Endothelial cell of umbilical vein (primary cell): ENCODE measurements around the gene EEFSEC. TPM values are rescaled to one million over a fixed set of nuclear protein-coding genes. Genes with fewer than 3 reads are reported as not detected.

ENCODE experiments used
- BruUV-seq: library from RNA; stranded (reverse); fragments of 400-500 nt; replicated peaks from 2 replicates; lab custom pipeline; 2021; lab: Mats Ljungman, UMichigan
- CTCF ChIA-PET: fragments of 300-600, 350-600 bp; sonication (Branson Sonifier 250); formaldehyde crosslinking; loops from one replicate; lab custom pipeline; 2021; ENCODE audit warnings: antibody characterized with exemption, inconsistent platforms; lab: Charles Lee
- POLR2A ChIA-PET: fragments of 300-600, 350-600 bp; sonication (Branson Sonifier 250); formaldehyde crosslinking; loops from one replicate; lab custom pipeline; 2021; ENCODE audit warnings: antibody characterized with exemption, inconsistent platforms; lab: Charles Lee
- DNase-seq: peaks from one replicate; pipeline ENCODE4 v3.0.0-alpha.2; 2011; ENCODE audit warnings: low read depth, low spot score
- FAIRE-seq: peaks from 2 replicates; lab custom pipeline; 2011; peaks lifted over from hg19 to GRCh38; lab: Jason Lieb, UNC
- H2AFZ ChIP-seq: 2 replicates; pipeline ENCODE4 v1.6.0; 2012; ENCODE audit warnings: low read depth, low read length, control low read depth, inconsistent platforms
- H3K27ac ChIP-seq: 2 replicates; pipeline ENCODE4 v1.5.1; 2011; ENCODE audit warnings: low read depth, mild to moderate bottlenecking, control low read depth, low read length, moderate library complexity; ENCODE audit not compliant: insufficient read depth
- H3K27me3 ChIP-seq, 2 experiments: 2 replicates each; pipeline versions ENCODE4 v1.6.0 to v1.6.1; 2011; ENCODE audit warnings: low read length in 2 of 2, mixed read lengths in 1 of 2; ENCODE audit not compliant: control insufficient read depth in 2 of 2, insufficient read depth in 2 of 2
- H3K36me3 ChIP-seq, 2 experiments: 2 replicates in 1 of 2; 3 replicates in 1 of 2; pipeline ENCODE4 v1.5.1; 2011; ENCODE audit warnings: low read length in 2 of 2, mild to moderate bottlenecking in 1 of 2, moderate library complexity in 1 of 2; ENCODE audit not compliant: control insufficient read depth in 2 of 2, insufficient read depth in 2 of 2; ENCODE audit errors: extremely low read depth in 1 of 2
- H3K4me1 ChIP-seq: 3 replicates; pipeline ENCODE4 v1.5.1; 2011; ENCODE audit warnings: mild to moderate bottlenecking, low read length; ENCODE audit not compliant: control insufficient read depth, insufficient read depth; ENCODE audit errors: extremely low read depth
- H3K4me2 ChIP-seq: 2 replicates; pipeline ENCODE4 v1.6.1; 2011; ENCODE audit warnings: low read length, control low read depth, mixed read lengths; ENCODE audit not compliant: insufficient read depth
- H3K4me3 ChIP-seq, 3 experiments: fragments of 200-600 bp in 1 of 3; sonication (generic), shearing (Covaris generic) in 1 of 3; replicated peaks in 1 of 3; 2 replicates each; pipeline ENCODE4 v1.5.1; 2011 to 2016; ENCODE audit warnings: control low read depth in 3 of 3, low read length in 3 of 3, mild to moderate bottlenecking in 2 of 3, inconsistent platforms in 1 of 3, low read depth in 1 of 3, moderate library complexity in 1 of 3; ENCODE audit not compliant: insufficient read depth in 1 of 3
- H3K79me2 ChIP-seq: 2 replicates; pipeline ENCODE4 v1.6.0; 2012; ENCODE audit warnings: low read length, inconsistent platforms; ENCODE audit not compliant: control insufficient read depth, insufficient read depth
- H3K9ac ChIP-seq: replicated peaks from 2 replicates; pipeline ENCODE3; 2011; ENCODE audit warnings: low read length, control low read depth; ENCODE audit not compliant: insufficient read depth; ENCODE audit errors: extremely low read depth
- H3K9me1 ChIP-seq: replicated peaks from 3 replicates; pipeline ENCODE4 v1.6.0; 2011; ENCODE audit warnings: mild to moderate bottlenecking, low read length; ENCODE audit not compliant: control insufficient read depth, insufficient read depth; ENCODE audit errors: extremely low read depth
- H3K9me3 ChIP-seq: replicated peaks from 2 replicates; pipeline ENCODE4 v1.5.1; 2012; ENCODE audit warnings: low read length, inconsistent platforms; ENCODE audit not compliant: control insufficient read depth, insufficient read depth
- H4K20me1 ChIP-seq: replicated peaks from 2 replicates; pipeline ENCODE3; 2011; ENCODE audit warnings: mild to moderate bottlenecking, low read length; ENCODE audit not compliant: control insufficient read depth, insufficient read depth; ENCODE audit errors: extremely low read depth
- CTCF ChIP-seq, 2 donors: IDR thresholded peaks; 1 replicate in 1 of 2; 2 replicates in 1 of 2; pipeline ENCODE4 v1.5.1; 2011; ENCODE audit warnings: low read length in 2 of 2, mild to moderate bottlenecking in 2 of 2, moderate library complexity in 2 of 2, control low read depth in 1 of 2, inconsistent platforms in 1 of 2, low read depth in 1 of 2; ENCODE audit not compliant: insufficient read depth in 1 of 2; ENCODE audit errors: extremely low read depth in 1 of 2
- EZH2 ChIP-seq: IDR thresholded peaks from 2 replicates; pipeline ENCODE4 v1.6.1; 2012; ENCODE audit warnings: borderline replicate concordance, low read depth, mild to moderate bottlenecking, moderate library complexity, low read length, inconsistent platforms; ENCODE audit not compliant: severe bottlenecking
- FOS ChIP-seq: IDR thresholded peaks from 2 replicates; pipeline ENCODE4 v1.6.1; 2011; ENCODE audit warnings: mild to moderate bottlenecking, low read length, moderate library complexity, borderline replicate concordance; ENCODE audit not compliant: insufficient read depth
- GATA2 ChIP-seq: IDR thresholded peaks from 2 replicates; pipeline ENCODE4 v1.7.0; 2011; ENCODE audit warnings: low read depth, mild to moderate bottlenecking, moderate library complexity, mixed read lengths, low read length; ENCODE audit not compliant: insufficient read length, insufficient read depth
- JUN ChIP-seq: IDR thresholded peaks from 2 replicates; pipeline ENCODE4 v1.6.1; 2011; ENCODE audit warnings: borderline replicate concordance, low read depth; ENCODE audit not compliant: insufficient read length, insufficient read depth
- MAX ChIP-seq: IDR thresholded peaks from 2 replicates; pipeline ENCODE4 v1.6.1; 2011; ENCODE audit not compliant: insufficient read depth, insufficient read length
- MYC ChIP-seq: IDR thresholded peaks from one replicate; pipeline ENCODE4 v1.6.1; 2011; ENCODE audit warnings: mild to moderate bottlenecking, low read depth, low read length
- POLR2A ChIP-seq: IDR thresholded peaks from 2 replicates; pipeline ENCODE4 v1.6.1; 2012; ENCODE audit warnings: low read depth, mild to moderate bottlenecking, control low read depth, low read length
- POLR2AphosphoS5 ChIP-seq: IDR thresholded peaks from 2 replicates; pipeline ENCODE4 v1.6.1; 2012; ENCODE audit warnings: low read depth, mild to moderate bottlenecking, control low read depth, low read length, moderate library complexity; ENCODE audit not compliant: insufficient read depth
- dilution Hi-C: fragments of 300-500 bp; cut with MboI; formaldehyde crosslinking; loops from one replicate; pipeline ENCODE4 v1.15.0; 2019; ENCODE audit warnings: low sequenced_read_pairs; ENCODE audit not compliant: extremely low pct_ligation_motif_present
- intact Hi-C: fragments of 100-400 bp; cut with micrococcal nuclease; formaldehyde crosslinking; loops from one replicate; pipeline ENCODE4 v1.10.0; 2022
- polyA plus RNA-seq, 4 experiments: library from polyadenylated mRNA; depleted of rRNA in 3 of 4; stranded (reverse) in 3 of 4; unstranded in 1 of 4; fragments of >200 nt; gene quantifications; 2 replicates each; pipeline versions ENCODE4 v1.2.1 to v1.2.3, GENCODE V29; 2011 to 2012; ENCODE audit warnings: missing spikeins in 1 of 4
- total RNA-seq: library from RNA; stranded (reverse); gene quantifications from 2 replicates; pipeline ENCODE4 v1.2.3, GENCODE V29; 2021

Gene EEFSEC
- total and polyA plus RNA-seq, 2 donors (not counting 3 experiments of a cell fraction or from before 2014, with no cell fraction given): 13.1 to 14.5 TPM

GRCh38 chr3:128267541-128267940, 114.3 kb downstream of the EEFSEC start:
- no TSS peak for BruUV-seq
- intact Hi-C loops: no loop called here
- POLR2A ChIA-PET: no interaction called here
- no peaks in the 10 kb centered on the region for H4K20me1 ChIP-seq
- no peak overlapping the region for H3K27ac ChIP-seq
- no peak overlapping the region for H3K4me3 ChIP-seq
- no peak overlapping the region for H3K4me2 ChIP-seq
- H3K36me3 ChIP-seq: no peaks in the 10 kb centered on the region
- no peak overlapping the region for H2AFZ ChIP-seq
- no peaks in the 10 kb centered on the region for H3K27me3 ChIP-seq
- DNase-seq (no peak), FAIRE-seq (peak; percentile 37)
- no peaks in the 10 kb centered on the region for H3K9me1 ChIP-seq
- dilution Hi-C loops: no loop called here
- H3K9me3 ChIP-seq: no peaks in the 10 kb centered on the region
- no peaks in the 10 kb centered on the region for H3K79me2 ChIP-seq
- CTCF ChIA-PET: no interaction called here
- peaks cover 3% of the 10 kb centered on the region for H3K4me1 ChIP-seq
- TF ChIP-seq POLR2A (no peak), CTCF (IDR thresholded peaks at IDR 0.05; ENCODE audit: extremely low read depth in 1 of 2, insufficient read depth in 1 of 2, low read depth in 1 of 2, low read length in 2 of 2) (no peak), JUN (no peak), EZH2 (no peak), MYC (no peak)
- H3K9ac ChIP-seq: no peak overlapping the region

GRCh38 chr3:128269006-128269775, 115.9 kb downstream of the EEFSEC start:
- Histone ChIP-seq H3K4me3 (no peak overlapping the region), H3K27ac (no peak overlapping the region), H3K36me3 (no peaks in the 10 kb centered on the region), H3K9ac (no peak overlapping the region), H4K20me1 (no peaks in the 10 kb centered on the region), H3K9me1 (no peaks in the 10 kb centered on the region), H3K79me2 (no peaks in the 10 kb centered on the region), H3K27me3 (no peaks in the 10 kb centered on the region), H2AFZ (no peak overlapping the region), H3K4me1 (peaks cover 3% of the 10 kb centered on the region), H3K4me2 (no peak overlapping the region), H3K9me3 (no peaks in the 10 kb centered on the region)
- dilution Hi-C loops: no loop called here
- ChIA-PET CTCF (interaction anchor here (2.2 kb wide), 1 partner anchor 10 kb away, joined by 6 read pairs; no protein-coding TSS in a partner anchor), POLR2A (no interaction called here)
- no TSS peak for BruUV-seq
- DNase-seq (no peak), FAIRE-seq (no peak)
- TF ChIP-seq POLR2AphosphoS5 (no peak), CTCF (IDR thresholded peaks at IDR 0.05; ENCODE audit: extremely low read depth in 1 of 2, insufficient read depth in 1 of 2, low read depth in 1 of 2, low read length in 2 of 2) (no peak), JUN (no peak), FOS (no peak), POLR2A (no peak), MAX (no peak), EZH2 (no peak), MYC (no peak), GATA2 (no peak)
- intact Hi-C loops: no loop called here
